ENCODE data around the gene MINDY4.
"Not testable (repeated sequence)": the region's sequence is repeated elsewhere in the genome, so short reads cannot be mapped to it uniquely, and the experiment has no call there.

DNA sequence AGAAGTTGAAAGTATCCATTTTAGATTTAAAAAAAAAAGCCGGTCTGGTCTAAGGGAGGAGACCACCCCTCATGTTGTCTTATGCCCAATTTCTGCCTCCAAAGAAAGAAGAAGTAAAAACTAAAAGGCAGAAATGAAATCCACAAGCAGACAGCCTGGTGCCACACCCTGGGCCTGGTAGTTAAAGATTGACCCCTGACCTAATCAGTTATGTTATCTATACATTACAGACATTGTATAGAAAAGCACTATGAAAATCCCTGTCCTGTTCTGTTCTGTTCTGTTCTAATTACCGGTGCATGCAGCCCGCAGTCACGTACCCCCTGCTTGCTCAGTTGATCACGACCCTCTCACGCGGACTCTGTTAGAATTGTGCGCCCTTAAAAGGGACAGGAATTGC is 36.3 kb downstream of the MINDY4 start:
- TF ChIP-seq, protein P1, sequence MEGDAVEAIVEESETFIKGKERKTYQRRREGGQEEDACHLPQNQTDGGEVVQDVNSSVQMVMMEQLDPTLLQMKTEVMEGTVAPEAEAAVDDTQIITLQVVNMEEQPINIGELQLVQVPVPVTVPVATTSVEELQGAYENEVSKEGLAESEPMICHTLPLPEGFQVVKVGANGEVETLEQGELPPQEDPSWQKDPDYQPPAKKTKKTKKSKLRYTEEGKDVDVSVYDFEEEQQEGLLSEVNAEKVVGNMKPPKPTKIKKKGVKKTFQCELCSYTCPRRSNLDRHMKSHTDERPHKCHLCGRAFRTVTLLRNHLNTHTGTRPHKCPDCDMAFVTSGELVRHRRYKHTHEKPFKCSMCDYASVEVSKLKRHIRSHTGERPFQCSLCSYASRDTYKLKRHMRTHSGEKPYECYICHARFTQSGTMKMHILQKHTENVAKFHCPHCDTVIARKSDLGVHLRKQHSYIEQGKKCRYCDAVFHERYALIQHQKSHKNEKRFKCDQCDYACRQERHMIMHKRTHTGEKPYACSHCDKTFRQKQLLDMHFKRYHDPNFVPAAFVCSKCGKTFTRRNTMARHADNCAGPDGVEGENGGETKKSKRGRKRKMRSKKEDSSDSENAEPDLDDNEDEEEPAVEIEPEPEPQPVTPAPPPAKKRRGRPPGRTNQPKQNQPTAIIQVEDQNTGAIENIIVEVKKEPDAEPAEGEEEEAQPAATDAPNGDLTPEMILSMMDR (conservative IDR thresholded peaks at IDR 0.05; ENCODE audit: low read depth, low read length) = not testable (repeated sequence)
- not testable (repeated sequence) for TF ChIP-seq EZH2phosphoT487 (IDR thresholded peaks at IDR 0.05; ENCODE audit: borderline replicate concordance, low read length); EZH2 (IDR thresholded peaks at IDR 0.05; ENCODE audit: low read length, unreplicated experiment)

All from PC-3 (cell line).